Astrocyte (in vitro differentiated cells and primary cell): ENCODE measurements around the gene ZNF284.

Source experiments
- EZH2 ChIP-seq: IDR thresholded peaks from 2 replicates; pipeline ENCODE4 v1.6.1; 2012; ENCODE audit warnings: mild to moderate bottlenecking, low read length, inconsistent platforms; ENCODE audit not compliant: insufficient read depth
- TF ChIP-seq, protein P1 (sequence below): IDR thresholded peaks from 2 replicates; pipeline ENCODE4 v1.5.1; 2011; ENCODE audit warnings: low read depth, mild to moderate bottlenecking, inconsistent platforms, low read length, moderate library complexity; ENCODE audit not compliant: insufficient read depth

DNA sequence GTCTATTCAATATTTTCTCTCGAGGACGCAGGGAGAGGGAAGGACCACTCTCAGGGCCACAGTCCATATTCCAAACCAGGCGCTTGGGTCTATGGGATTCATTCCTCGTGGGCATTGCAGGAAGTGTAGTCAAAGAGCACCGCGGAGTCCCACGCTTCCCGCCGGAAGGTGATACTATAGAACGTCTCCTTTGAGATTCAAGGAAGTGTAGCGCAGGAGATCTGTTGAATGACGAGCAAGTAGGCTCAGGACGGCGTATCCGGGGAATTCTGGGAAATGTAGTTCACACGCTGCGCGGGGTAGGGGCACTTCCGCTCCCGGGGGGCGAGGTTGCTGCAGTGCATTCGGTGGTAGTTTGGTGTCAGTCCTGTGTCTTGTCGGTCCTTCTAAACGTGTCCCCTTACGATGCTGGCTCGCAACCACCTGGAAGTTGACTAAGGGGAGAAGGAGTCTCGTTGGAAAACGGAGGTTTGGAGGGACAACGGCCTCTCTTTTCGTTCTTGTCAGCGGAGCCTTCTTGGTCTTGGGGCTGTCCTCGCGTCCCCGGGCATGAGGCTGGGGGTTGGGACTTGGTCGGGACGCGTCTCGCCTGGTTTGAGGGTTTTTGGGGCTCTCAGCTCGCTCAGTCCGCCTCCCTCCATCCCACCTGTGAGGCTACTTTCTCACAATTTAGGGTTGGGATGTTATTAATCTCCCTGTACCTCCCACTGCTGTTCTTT lies at the start of gene ZNF284:
- TF ChIP-seq EZH2: no peak
- TF ChIP-seq, protein P1, sequence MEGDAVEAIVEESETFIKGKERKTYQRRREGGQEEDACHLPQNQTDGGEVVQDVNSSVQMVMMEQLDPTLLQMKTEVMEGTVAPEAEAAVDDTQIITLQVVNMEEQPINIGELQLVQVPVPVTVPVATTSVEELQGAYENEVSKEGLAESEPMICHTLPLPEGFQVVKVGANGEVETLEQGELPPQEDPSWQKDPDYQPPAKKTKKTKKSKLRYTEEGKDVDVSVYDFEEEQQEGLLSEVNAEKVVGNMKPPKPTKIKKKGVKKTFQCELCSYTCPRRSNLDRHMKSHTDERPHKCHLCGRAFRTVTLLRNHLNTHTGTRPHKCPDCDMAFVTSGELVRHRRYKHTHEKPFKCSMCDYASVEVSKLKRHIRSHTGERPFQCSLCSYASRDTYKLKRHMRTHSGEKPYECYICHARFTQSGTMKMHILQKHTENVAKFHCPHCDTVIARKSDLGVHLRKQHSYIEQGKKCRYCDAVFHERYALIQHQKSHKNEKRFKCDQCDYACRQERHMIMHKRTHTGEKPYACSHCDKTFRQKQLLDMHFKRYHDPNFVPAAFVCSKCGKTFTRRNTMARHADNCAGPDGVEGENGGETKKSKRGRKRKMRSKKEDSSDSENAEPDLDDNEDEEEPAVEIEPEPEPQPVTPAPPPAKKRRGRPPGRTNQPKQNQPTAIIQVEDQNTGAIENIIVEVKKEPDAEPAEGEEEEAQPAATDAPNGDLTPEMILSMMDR: no peak
